GM12865 (cell line): ENCODE results near the gene LIPI.

Source experiments
- DNase-seq: peaks from one replicate; pipeline ENCODE4 v3.0.0; 2010; ENCODE audit warnings: low read depth
- H3K4me3 ChIP-seq: 2 replicates; pipeline ENCODE4 v1.5.1; 2011; ENCODE audit warnings: mild to moderate bottlenecking, low read depth, low read length, control low read depth
- CTCF ChIP-seq: IDR thresholded peaks from 2 replicates; pipeline ENCODE4 v1.5.1; 2011; ENCODE audit warnings: low read length, control low read depth, low read depth, inconsistent platforms; ENCODE audit not compliant: insufficient read depth; ENCODE audit errors: missing control alignments

Gene LIPI

GRCh38 chr21:14086553-14086952 is 124.2 kb downstream of the LIPI start:
- no peak overlapping the region; the same call in 1 of the 2 replicates for H3K4me3 ChIP-seq
- peak; percentile 66 for DNase-seq
- TF ChIP-seq CTCF: no peak

- DNase-seq: no peak
- TF ChIP-seq CTCF: no peak
- H3K4me3 ChIP-seq: no peak overlapping the region
Measured at GRCh38 chr21:14084701-14085100, 126.1 kb downstream of the LIPI start.

GRCh38 chr21:14084068-14084501 is 126.7 kb downstream of the LIPI start:
- TF ChIP-seq CTCF: no peak
- no peak overlapping the region for H3K4me3 ChIP-seq
- no peak for DNase-seq

- no peak for DNase-seq
- TF ChIP-seq CTCF: no peak
- H3K4me3 ChIP-seq: no peak overlapping the region
Measured at GRCh38 chr21:14080764-14081096, 130.0 kb downstream of the LIPI start.

GRCh38 chr21:14080040-14080763 is 130.6 kb downstream of the LIPI start:
- DNase-seq: no peak
- TF ChIP-seq CTCF: no peak
- H3K4me3 ChIP-seq: no peak overlapping the region

- H3K4me3 ChIP-seq: no peak overlapping the region
- no peak for DNase-seq
- no peak for TF ChIP-seq CTCF
Measured at GRCh38 chr21:14078746-14079375, 131.9 kb downstream of the LIPI start.
